GM12878 (cell line): ENCODE results near the gene CORO2B.

ENCODE experiments used
- CBFB ChIP-seq: IDR thresholded peaks from 2 replicates; pipeline ENCODE4 v1.6.1; 2016; ENCODE audit warnings: antibody characterized with exemption, low read depth
- CREB1 ChIP-seq: IDR thresholded peaks from 2 replicates; pipeline ENCODE4 v1.6.1; 2012; ENCODE audit warnings: low read depth, mild to moderate bottlenecking, inconsistent platforms
- CTCF ChIP-seq, 3 experiments: IDR thresholded peaks in 2 of 3; conservative IDR thresholded peaks in 1 of 3; 2 replicates each; pipeline ENCODE4 v1.5.1; 2011; ENCODE audit warnings: low read depth in 3 of 3, low read length in 3 of 3, mild to moderate bottlenecking in 3 of 3, control low read depth in 2 of 3, moderate library complexity in 2 of 3, inconsistent platforms in 1 of 3, mixed read lengths in 1 of 3; ENCODE audit not compliant: control insufficient read depth in 2 of 3, insufficient read depth in 1 of 3; ENCODE audit errors: extremely low read depth in 1 of 3
- E2F8 ChIP-seq: fragments of 450-650 bp; IDR thresholded peaks from 2 replicates; pipeline ENCODE4 v1.6.1; 2018; ENCODE audit warnings: mild to moderate bottlenecking, low read depth, moderate library complexity; ENCODE audit not compliant: partially characterized antibody
- JUNB ChIP-seq: IDR thresholded peaks from 2 replicates; pipeline ENCODE4 v1.6.1; 2016; ENCODE audit warnings: antibody characterized with exemption, mild to moderate bottlenecking
- KDM1A ChIP-seq: fragments of 200-600 bp; sonication (generic); IDR thresholded peaks from 2 replicates; pipeline ENCODE4 v1.6.1; 2016; ENCODE audit warnings: borderline replicate concordance
- PML ChIP-seq: IDR thresholded peaks from 2 replicates; pipeline ENCODE4 v1.6.1; 2012; ENCODE audit warnings: low read length, inconsistent platforms
- POLR2A ChIP-seq: IDR thresholded peaks from 2 replicates; pipeline ENCODE4 v1.6.1; 2011; ENCODE audit warnings: low read depth, mild to moderate bottlenecking, low read length
- POLR2AphosphoS5 ChIP-seq: IDR thresholded peaks from 2 replicates; pipeline ENCODE4 v1.6.1; 2011; ENCODE audit warnings: mild to moderate bottlenecking, low read length, inconsistent platforms
- SMARCA5 ChIP-seq: fragments of 450-650 bp; IDR thresholded peaks from 2 replicates; pipeline ENCODE4 v1.6.1; 2017; ENCODE audit warnings: mild to moderate bottlenecking
- SRF ChIP-seq, 2 experiments: IDR thresholded peaks; 2 replicates each; pipeline ENCODE4 v1.6.1; 2011; ENCODE audit warnings: low read depth in 2 of 2, low read length in 2 of 2, mild to moderate bottlenecking in 1 of 2, moderate library complexity in 1 of 2
- YY1 ChIP-seq: IDR thresholded peaks from 2 replicates; pipeline ENCODE4 v1.6.1; 2011; ENCODE audit warnings: low read depth, mild to moderate bottlenecking, low read length

GRCh38 chr15:68612503-68612902 lies 33.7 kb downstream of the CORO2B start:
- TF ChIP-seq POLR2A: no peak
- TF ChIP-seq PML: no peak
- no peak for TF ChIP-seq SMARCA5
- TF ChIP-seq CBFB: no peak
- TF ChIP-seq CREB1: no peak
- TF ChIP-seq SRF (IDR thresholded peaks at IDR 0.05; ENCODE audit: low read depth in 2 of 2, low read length in 2 of 2): no peak
- no peak for TF ChIP-seq CTCF (IDR thresholded peaks at IDR 0.05 in 2 of 3, conservative IDR thresholded peaks at IDR 0.05 in 1 of 3; ENCODE audit: control insufficient read depth in 2 of 3, extremely low read depth in 1 of 3, insufficient read depth in 1 of 3, low read depth in 3 of 3, low read length in 3 of 3)
- TF ChIP-seq YY1: no peak
- no peak for TF ChIP-seq E2F8
- no peak for TF ChIP-seq POLR2AphosphoS5
- TF ChIP-seq KDM1A: no peak
- TF ChIP-seq JUNB: no peak
